ENCODE results near the gene TMCC2.

- TF ChIP-seq, protein P1, sequence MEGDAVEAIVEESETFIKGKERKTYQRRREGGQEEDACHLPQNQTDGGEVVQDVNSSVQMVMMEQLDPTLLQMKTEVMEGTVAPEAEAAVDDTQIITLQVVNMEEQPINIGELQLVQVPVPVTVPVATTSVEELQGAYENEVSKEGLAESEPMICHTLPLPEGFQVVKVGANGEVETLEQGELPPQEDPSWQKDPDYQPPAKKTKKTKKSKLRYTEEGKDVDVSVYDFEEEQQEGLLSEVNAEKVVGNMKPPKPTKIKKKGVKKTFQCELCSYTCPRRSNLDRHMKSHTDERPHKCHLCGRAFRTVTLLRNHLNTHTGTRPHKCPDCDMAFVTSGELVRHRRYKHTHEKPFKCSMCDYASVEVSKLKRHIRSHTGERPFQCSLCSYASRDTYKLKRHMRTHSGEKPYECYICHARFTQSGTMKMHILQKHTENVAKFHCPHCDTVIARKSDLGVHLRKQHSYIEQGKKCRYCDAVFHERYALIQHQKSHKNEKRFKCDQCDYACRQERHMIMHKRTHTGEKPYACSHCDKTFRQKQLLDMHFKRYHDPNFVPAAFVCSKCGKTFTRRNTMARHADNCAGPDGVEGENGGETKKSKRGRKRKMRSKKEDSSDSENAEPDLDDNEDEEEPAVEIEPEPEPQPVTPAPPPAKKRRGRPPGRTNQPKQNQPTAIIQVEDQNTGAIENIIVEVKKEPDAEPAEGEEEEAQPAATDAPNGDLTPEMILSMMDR (IDR thresholded peaks at IDR 0.05): no peak
- no peak for TF ChIP-seq POLR2A (IDR thresholded peaks at IDR 0.05)
Measured at GRCh38 chr1:205263580-205264190, 35.9 kb downstream of the TMCC2 start.

Measured in Peyer's patch (tissue), 4 donors.